GM19035 (cell line): Measurements from ENCODE around the gene DLG1.
A peak's percentile ranks its signal among the peaks of the same experiment; 100 is the strongest.

Experiments
- ATAC-seq: cut with Tn5 transposase; IDR thresholded peaks from one replicate; pipeline ENCODE4 v1.9.1; 2021; ENCODE audit not compliant: unreplicated experiment

DLG1 gene

GRCh38 chr3:197001972-197002700, 296.3 kb downstream of the DLG1 start:
- peak; percentile 18 for ATAC-seq

GRCh38 chr3:197001106-197001971, 297.1 kb downstream of the DLG1 start:
- no peak for ATAC-seq

DNA sequence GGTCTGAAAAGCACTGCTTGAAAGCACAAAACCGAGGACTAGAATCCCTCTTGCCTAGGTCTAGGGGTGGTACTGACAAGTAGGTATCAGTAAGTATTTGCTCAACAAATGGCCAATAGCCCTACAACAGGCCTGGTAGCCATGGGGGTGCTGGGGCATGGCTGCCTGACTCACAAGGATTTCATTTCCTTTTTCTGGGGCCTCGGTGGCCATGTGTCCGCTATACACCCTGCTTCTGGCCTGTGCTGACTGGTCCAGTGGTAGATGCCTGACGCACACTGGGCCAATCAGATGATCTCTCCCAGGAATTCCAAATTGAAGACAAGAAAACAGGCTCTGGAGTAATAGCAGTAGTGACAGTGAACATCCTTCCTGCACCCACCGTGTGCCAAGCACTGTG, 298.2 kb downstream of the DLG1 start:
- ATAC-seq = no peak

DNA sequence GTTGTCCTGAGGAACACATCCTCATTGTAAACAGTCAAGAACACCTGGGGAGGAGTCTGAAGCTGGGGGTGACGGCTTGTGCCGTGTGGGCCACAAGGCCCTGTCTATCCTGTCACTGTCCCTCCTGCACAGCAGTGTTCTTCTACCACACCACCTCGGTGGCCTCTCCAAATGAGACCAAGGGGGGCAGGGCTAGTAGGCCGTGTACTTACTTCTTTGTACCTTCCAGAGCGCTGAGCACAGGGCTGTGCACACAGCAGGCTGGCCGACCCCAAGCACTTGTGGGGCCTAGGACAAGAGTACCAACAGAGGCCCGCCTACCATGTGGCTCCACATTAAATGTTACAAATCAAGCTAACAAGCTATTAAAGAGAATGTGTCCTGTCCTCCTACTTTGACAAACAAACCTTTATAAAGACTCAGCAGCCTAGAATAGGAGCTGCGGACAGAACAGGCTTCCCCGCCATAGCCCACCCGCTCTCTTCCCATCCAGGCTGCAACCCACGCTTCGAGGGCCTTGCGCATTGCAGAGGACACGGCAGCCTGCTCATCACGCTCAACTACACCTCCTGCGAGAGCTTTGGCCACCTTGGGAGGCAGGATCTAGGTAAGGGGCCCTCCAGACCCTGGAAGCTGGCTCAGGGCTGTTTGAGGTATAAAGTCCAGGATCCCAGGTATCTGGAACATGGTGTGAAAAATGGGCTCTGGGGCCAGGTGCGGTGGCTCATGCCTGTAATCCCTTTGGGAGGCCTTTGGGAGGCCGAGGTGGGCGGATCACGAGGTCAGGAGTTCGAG, 299.2 kb downstream of the DLG1 start:
- no peak for ATAC-seq

- no peak for ATAC-seq
Observed at GRCh38 chr3:196997311-196997710, 301.1 kb downstream of the DLG1 start.

GRCh38 chr3:196996454-196997265, 301.8 kb downstream of the DLG1 start:
- ATAC-seq = no peak

DNA sequence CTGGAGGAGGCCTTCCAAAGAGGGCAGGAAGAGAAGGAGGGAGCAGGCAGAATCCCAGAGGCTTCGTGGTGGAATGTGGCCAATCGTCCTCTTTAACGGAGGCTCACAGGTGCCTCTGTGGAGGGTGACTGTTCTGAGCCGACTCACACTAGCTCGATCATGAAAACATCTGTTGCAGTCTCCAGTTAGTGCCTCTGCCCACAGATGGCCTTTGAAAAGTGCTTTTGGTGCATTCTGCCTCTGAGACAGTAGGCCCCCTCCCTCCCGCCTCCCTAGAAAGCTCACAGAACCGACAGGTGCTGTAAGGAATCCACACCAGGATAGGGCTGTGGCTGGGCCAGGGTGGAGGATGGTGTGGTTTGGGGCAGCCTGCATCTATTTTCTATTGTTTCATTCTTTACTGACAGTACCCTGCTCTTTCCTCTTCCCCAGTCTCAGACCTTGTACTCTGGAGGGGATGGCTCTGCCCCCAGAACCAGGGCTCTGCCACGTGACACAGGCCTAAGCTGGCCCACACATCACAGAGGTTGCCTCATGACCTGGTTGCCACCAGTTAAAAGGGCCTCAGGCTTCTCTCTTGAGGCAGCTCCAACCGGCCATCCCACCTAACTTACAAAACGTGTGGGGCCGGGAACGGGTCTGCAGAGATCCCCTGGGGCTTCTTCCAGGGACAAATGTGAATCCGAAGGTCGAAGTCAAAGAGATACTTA, 302.6 kb downstream of the DLG1 start:
- ATAC-seq = no peak

DNA sequence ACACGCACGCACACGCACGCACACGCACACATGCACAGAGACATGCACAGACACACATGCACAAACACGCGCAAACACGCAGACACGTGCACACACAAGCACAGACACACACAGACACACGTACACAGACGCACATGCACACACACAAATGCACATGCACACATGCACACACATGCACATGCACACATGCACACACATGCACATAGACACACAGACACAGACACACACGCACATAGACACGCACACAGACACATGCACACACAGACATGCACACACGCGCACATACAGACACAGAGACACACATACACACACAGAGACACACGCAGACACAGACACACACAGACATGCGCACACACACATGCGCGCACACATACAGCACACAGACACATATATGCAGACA, 303.4 kb downstream of the DLG1 start:
- ATAC-seq = no peak

DNA sequence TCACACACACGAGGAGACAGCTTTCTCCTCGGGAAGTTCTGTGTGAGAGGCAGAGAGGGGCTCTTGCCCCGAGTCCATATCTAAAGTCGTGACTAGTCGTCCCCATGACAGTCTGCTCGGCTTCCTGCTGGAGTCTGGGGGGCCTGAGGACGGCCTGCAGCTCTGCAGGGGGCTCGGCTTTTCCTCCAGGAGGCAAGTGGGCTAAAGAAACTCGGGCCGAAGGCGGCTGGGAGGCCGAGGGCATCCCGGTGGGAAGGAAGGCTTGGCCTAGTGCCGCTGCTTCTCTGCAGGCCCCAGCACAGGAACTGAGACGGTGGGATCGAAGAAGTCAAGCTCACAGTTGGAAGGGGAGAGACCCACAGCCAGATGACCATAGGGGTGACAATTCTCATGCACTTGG, 304.4 kb downstream of the DLG1 start:
- ATAC-seq = no peak
